Esophagus muscularis mucosa (tissue), 4 donors: ENCODE data around the gene FAM131C. TPM values are rescaled to one million over a fixed set of nuclear protein-coding genes. Genes with fewer than 3 reads are reported as not detected.

Experiments used
- DNase-seq: peaks from one replicate; pipeline ENCODE4 v3.0.0-alpha.2; 2017; ENCODE audit errors: extremely low spot score
- H3K27ac ChIP-seq, 4 donors: fragments of 200-600 bp; sonication (generic); replicated peaks in 1 of 4; 1 replicate in 3 of 4; 2 replicates in 1 of 4; pipeline ENCODE4 v1.5.1; 2016 to 2019; ENCODE audit warnings: mild to moderate bottlenecking in 1 of 4
- H3K27me3 ChIP-seq, 4 donors: fragments of 200-600 bp; sonication (generic); one replicate each; pipeline versions ENCODE4 v1.5.1 to v1.6.0; 2016 to 2019
- H3K36me3 ChIP-seq, 4 donors: fragments of 200-600 bp; sonication (generic); one replicate each; pipeline ENCODE4 v1.5.1; 2016 to 2019
- H3K4me1 ChIP-seq, 4 donors: fragments of 200-600 bp; sonication (generic); one replicate each; pipeline ENCODE4 v1.5.1; 2016 to 2019
- H3K4me3 ChIP-seq, 4 donors: fragments of 200-600 bp; sonication (generic); 1 replicate in 2 of 4; 2 replicates in 2 of 4; pipeline ENCODE4 v1.5.1; 2016 to 2019; ENCODE audit warnings: mild to moderate bottlenecking in 4 of 4, moderate library complexity in 1 of 4
- H3K9me3 ChIP-seq, 4 donors: fragments of 200-600 bp; sonication (generic); 1 replicate in 3 of 4; 2 replicates in 1 of 4; pipeline ENCODE4 v1.5.1; 2016 to 2019
- CTCF ChIP-seq, 3 experiments: fragments of 200-600 bp in 2 of 3; fragments of 450-650 bp in 1 of 3; sonication (generic) in 2 of 3; IDR thresholded peaks; one replicate each; pipeline ENCODE4 v1.5.1; 2017 to 2019; ENCODE audit warnings: antibody characterized with exemption in 3 of 3, mild to moderate bottlenecking in 2 of 3, moderate library complexity in 1 of 3
- EP300 ChIP-seq: sonication (generic); formaldehyde crosslinking; IDR thresholded peaks from one replicate; pipeline ENCODE4 v1.6.1; 2017; ENCODE audit warnings: antibody characterized with exemption
- POLR2A ChIP-seq: fragments of 450-650 bp; IDR thresholded peaks from one replicate; pipeline ENCODE4 v1.6.1; 2017; ENCODE audit warnings: antibody characterized with exemption, moderate library complexity, mild to moderate bottlenecking, low read depth
- POLR2AphosphoS5 ChIP-seq, 2 donors: sonication (generic); formaldehyde crosslinking; IDR thresholded peaks; one replicate each; pipeline ENCODE4 v1.6.1; 2017; ENCODE audit warnings: antibody characterized with exemption in 2 of 2
- WGBS: methylation state at CpG from one replicate; pipeline ENCODE4 v1.1.5; 2018; 5-methylcytosine and 5-hydroxymethylcytosine counted together
- intact Hi-C: fragments of 100-400 bp; cut with DNase I; formaldehyde crosslinking; loops from one replicate; pipeline ENCODE4 v1.15.1; 2023
- total RNA-seq, 4 donors: library from RNA; depleted of rRNA; stranded (reverse); fragments of >200 nt; gene quantifications; one replicate each; pipeline versions ENCODE4 v1.1.0 to v1.2.1, GENCODE V29; 2016

Gene FAM131C
- total RNA-seq, 4 donors from 2014 or later, result 0.33 to 0.39 TPM; not detected in 2

- Histone ChIP-seq H3K4me1 (peaks cover 22 to 72% (median 64%) of the 10 kb centered on the region in 4 donors), H3K27me3 (no peaks in the 10 kb centered on the region), H3K27ac (peak overlapping the region; percentile 92 to 99 (median 98)), H3K9me3 (no peaks in the 10 kb centered on the region), H3K36me3 (peaks cover 0 to 20% (median 0%) of the 10 kb centered on the region in 4 donors), H3K4me3 (no peak overlapping the region)
- intact Hi-C loops, result no loop called here
- WGBS, result 69% methylated on average over 4 of the region's 6 CpGs
- no peak for DNase-seq
- TF ChIP-seq CTCF (IDR thresholded peaks at IDR 0.05) (no peak), EP300 (no peak), POLR2AphosphoS5 (IDR thresholded peaks at IDR 0.05) (no peak), POLR2A (no peak)
Measured at GRCh38 chr1:16020325-16020724, 53.1 kb downstream of the FAM131C start.

GRCh38 chr1:16019644-16020277 lies 53.7 kb downstream of the FAM131C start:
- no peak for DNase-seq
- Histone ChIP-seq H3K4me1 (peaks cover 26 to 77% (median 70%) of the 10 kb centered on the region in 4 donors), H3K4me3 (no peak overlapping the region), H3K9me3 (no peaks in the 10 kb centered on the region), H3K36me3 (peaks cover 0 to 24% (median 0%) of the 10 kb centered on the region in 4 donors), H3K27ac (peak overlapping the region; percentile 92 to 99 (median 98)), H3K27me3 (no peaks in the 10 kb centered on the region)
- TF ChIP-seq EP300 (no peak), POLR2A (no peak), POLR2AphosphoS5 (IDR thresholded peaks at IDR 0.05) (no peak), CTCF (IDR thresholded peaks at IDR 0.05) (no peak)
- intact Hi-C loops, result no loop called here
- 44% methylated on average over 6 of the region's 9 CpGs for WGBS

DNA sequence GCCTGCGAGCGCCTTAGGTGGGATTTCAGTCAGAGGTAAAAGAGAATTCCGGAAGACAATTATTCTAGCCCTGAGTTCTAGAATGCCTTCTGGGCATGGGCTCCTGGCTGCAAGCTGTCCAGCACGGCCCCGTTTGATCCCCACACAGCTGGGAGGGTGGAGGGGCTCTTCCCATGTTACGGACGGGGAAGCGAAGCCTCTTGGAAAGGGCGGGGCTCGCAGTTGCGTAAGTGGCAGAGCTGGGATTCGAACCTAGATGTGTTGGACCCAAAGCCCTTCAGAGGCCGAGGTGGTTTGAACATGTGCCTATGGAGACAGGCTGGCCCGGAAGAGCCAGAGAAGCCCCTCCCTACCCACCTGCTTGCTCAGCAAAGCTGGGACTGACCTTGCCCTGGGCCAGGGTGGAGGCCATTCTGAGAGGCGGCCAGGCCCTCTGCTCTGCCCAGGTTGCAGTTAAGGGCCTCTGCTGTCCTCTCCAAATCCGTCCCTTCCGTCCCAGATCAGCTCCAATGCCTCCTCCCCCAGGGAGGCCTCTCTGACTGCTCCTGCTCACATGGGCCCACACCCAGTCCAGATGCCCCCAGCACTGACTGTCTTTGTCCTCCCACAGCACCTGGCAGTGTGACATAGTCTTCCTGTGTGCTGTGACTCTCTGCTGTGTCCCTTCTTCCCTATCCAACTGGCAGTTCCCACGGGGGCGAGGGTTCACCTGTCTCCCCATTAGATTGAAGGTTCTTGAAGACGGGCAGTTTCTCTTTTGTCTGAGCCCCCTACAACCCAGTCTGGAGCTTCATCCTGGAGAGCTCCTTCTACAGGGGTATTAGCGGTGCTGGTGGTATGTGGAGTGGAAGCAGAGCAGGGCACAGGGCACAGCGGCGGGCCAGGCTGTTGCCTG lies 54.5 kb downstream of the FAM131C start:
- no peak for DNase-seq
- Histone ChIP-seq H3K27ac (peak overlapping the region; percentile 92 to 99 (median 98)), H3K27me3 (no peaks in the 10 kb centered on the region), H3K4me3 (peak overlapping the region in 3 of 4 donors; percentile 65 to 72 (median 66)), H3K36me3 (peaks cover 0 to 24% (median 0%) of the 10 kb centered on the region in 4 donors), H3K9me3 (no peaks in the 10 kb centered on the region), H3K4me1 (peaks cover 32 to 85% (median 77%) of the 10 kb centered on the region in 4 donors)
- intact Hi-C loops, result no loop called here
- TF ChIP-seq POLR2A (no peak), POLR2AphosphoS5 (IDR thresholded peaks at IDR 0.05) (peak; percentile 19 to 45)
- 47% methylated on average over 9 of the region's 23 CpGs for WGBS

DNA sequence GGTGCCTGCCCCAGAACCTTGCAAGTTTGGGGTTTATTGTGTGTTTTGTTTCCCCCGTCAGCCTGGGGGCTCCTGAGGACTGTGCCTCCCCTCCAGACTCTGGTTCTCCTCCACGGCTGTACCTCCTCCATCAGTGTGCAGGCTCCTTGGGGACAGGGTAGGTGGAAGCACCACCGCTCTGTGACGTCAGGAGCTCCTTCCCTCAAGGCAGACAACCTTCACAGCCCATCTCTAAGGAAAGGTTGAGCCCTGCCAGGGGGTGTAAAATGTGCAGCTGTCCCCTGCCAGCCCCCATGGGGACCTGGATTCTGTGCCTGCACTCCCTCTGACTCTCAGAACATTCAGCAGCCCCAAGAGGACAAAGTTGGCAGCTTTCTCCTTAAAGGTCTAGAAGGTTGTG lies 55.1 kb downstream of the FAM131C start:
- intact Hi-C loops, result no loop called here
- WGBS, result 48% methylated on average over 3 of the region's 4 CpGs
- Histone ChIP-seq H3K9me3 (no peaks in the 10 kb centered on the region), H3K27ac (peak overlapping the region; percentile 92 to 99 (median 98)), H3K4me1 (peaks cover 39 to 92% (median 84%) of the 10 kb centered on the region in 4 donors), H3K36me3 (peaks cover 0 to 24% (median 0%) of the 10 kb centered on the region in 4 donors), H3K27me3 (no peaks in the 10 kb centered on the region), H3K4me3 (peak overlapping the region; percentile 59 to 72 (median 66))
- TF ChIP-seq POLR2A (no peak), EP300 (no peak), POLR2AphosphoS5 (IDR thresholded peaks at IDR 0.05) (no peak), CTCF (IDR thresholded peaks at IDR 0.05) (no peak)
- DNase-seq, result no peak
